PC-9 (cell line): ENCODE data around the gene CEP112.

ENCODE experiments used
- CTCF ChIP-seq: fragments of 200-600 bp; sonication (generic); conservative IDR thresholded peaks from 2 replicates; pipeline ENCODE4 v1.6.1; 2017; ENCODE audit warnings: mixed run types, antibody characterized with exemption, mild to moderate bottlenecking, moderate library complexity
- EZH2 ChIP-seq: fragments of 200-600 bp; sonication (generic); IDR thresholded peaks from 2 replicates; pipeline ENCODE4 v1.8.0; 2017; ENCODE audit warnings: antibody characterized with exemption, low read depth

- TF ChIP-seq CTCF (no peak), EZH2 (no peak)
Measured at GRCh38 chr17:66207936-66208335, 16.0 kb upstream of the CEP112 start.
